ENCODE results near the gene HPSE2.
"Not testable (repeated sequence)": the region's sequence is repeated elsewhere in the genome, so short reads cannot be mapped to it uniquely, and the experiment has no call there.

The HPSE2 gene

DNA sequence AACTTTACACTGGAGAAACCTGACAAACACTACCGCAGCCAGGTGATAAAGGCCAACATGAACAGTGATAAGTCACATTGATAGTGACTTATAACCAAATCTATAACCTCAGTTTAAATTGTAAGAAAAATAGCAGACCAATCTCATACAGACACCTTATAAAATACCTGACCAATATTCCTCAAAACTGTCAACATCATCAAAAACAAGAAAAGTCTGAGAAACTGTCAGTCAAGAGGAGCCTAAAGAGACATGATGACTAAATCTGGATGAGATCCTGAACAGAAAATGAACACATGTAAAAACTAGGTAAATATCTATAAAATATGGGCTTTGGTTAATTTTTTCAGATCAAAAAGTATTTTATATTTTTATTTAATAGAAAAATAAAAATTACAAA, 233.3 kb downstream of the HPSE2 start:
- DNase-seq = no peak

DNA sequence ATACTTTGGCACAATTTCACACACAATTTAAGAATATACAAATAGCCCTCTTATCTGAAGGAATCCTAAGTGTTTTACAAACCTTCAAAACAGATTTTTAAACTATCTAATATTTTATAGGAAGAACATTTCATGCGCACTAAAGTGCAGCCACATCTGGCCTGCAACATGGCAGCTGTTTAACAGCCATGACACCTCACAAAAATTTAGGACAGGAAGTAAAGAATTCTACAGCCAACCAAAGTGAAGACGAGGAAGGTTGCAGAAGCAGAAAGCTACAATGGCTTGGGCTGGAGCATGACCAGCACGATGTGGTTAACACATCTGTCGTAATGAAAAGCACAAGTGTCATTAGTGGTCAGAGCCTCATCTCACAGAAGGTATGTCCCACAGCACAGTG, 238.1 kb downstream of the HPSE2 start:
- no peak for DNase-seq

DNA sequence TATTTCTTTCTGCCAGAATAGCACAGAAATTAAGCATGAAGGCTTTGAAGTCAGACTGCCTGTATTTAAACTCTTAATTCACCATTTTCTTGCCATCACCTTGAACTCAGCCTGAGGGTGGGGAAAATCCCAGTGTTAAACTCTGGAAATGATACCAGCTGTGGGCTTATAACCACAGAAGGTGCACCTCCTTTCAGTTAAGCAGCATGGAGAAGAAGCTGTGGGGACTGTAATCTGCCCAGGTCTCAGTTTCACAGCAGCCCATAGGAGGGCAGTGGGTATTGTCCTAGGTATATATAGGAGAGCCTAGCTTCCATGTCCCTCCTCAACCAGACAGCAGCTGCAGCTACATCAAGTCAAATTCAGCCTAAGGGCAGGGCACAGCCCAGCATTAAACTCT, 241.6 kb downstream of the HPSE2 start:
- no peak for DNase-seq

DNA sequence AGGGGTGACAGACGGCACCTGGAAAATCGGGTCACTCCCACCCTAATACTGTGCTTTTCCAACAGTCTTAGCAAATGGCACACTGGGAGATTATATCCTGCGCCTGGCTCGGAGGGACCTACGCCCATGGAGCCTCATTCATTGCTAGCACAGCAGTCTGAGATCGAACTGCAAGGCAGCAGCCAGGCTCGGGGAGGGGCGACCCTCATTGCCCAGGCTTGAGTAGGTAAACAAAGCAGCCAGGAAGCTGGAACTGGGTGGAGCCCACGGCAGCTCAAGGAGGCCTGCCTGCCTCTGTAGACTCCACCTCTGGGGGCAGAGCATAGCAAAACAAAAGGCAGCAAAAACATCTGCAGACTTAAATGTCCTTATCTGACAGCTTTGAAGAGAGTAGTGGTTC, 251.9 kb downstream of the HPSE2 start:
- not testable (repeated sequence) for DNase-seq

DNA sequence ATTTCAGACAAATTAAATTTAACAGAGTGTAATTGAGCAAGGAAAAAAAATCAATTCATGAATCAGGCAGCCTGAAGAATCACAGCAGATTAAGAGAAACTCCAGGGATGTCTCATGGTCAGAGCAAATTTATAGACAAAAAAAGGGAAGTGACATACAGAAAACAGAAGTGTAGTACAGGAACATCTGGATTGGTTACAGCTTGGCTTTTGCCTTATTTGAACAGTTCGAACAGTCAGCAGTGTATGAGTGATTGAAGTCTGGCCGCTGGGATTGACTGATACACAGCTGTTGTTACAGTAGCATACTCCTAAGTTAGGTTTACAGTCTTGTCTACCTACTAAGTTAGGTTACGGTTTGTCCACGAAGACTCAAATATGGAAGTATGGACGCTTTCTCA, 255.3 kb downstream of the HPSE2 start:
- DNase-seq = no peak

DNA sequence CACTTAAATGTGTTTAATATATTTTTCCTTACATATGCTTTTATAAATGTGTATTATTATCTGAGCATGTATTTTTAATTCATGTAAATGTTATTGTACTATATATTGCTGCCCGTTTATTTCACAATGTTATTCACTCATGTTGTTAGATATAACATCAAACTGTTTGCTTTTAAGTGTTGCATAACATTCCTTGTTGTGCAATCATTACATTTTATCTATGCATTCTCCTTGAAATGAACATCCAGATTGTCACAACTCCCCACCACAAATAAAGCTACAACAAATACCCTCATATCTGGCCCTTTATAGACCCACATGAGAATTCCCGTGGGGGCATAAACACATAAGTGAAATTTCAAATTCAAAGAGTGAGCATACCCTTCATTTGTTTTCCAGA, 264.2 kb downstream of the HPSE2 start:
- DNase-seq = no peak

DNA sequence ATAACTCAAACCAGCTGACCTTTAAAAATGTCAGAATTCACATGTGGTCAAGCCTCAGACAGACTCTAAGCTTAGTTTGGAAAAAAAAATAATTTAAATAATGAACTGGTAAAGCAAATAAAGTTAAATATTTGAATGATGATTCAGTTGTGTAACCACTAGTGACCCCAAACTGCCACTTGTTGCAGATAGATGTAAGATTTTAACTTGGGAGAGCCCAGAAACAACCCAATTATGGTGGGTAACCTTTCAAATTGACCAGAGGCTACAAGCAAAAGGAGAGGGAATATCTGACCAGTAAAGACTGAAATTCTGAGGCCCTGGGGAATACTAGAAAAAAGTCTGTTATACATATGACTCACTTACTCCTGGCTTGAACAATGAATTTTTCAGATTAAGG, 268.1 kb downstream of the HPSE2 start:
- DNase-seq = no peak

DNA sequence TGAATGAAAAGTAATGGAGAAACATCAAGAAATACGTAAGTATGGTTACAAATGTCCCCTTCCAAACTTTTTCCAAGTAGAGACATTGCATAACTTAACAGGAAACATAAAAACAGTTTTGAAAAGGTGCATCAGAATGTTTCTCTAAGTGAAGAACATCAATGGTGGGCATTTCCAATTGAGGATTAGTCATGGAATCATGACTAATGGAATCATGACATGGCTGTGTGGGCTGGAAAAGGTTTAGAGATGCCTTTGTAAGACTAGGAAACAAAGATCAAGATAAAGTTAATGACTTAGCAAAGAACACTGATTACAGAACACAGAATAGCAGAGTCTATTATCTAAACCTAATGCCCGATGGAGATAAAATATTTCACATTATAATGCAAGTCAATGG, 272.0 kb downstream of the HPSE2 start:
- DNase-seq = no peak

DNA sequence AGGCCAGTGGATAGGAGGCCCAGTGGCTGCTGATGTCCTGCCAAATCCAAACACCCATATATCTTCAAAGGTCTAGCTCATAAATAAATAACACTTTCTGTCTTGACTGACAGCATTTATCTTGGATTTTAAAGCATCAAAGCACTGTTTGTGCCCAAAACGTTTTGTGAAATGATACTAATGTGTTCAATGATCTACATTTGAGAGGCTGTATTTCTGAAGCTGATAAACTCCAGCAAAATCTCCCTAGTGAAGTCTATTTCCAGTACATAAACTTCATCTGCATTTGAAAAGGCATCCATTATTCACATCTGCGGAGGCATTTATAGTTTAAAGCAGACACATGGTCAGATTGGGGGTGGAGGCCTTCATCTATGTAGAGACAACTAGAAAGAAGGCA, 276.3 kb downstream of the HPSE2 start:
- DNase-seq = no peak

DNA sequence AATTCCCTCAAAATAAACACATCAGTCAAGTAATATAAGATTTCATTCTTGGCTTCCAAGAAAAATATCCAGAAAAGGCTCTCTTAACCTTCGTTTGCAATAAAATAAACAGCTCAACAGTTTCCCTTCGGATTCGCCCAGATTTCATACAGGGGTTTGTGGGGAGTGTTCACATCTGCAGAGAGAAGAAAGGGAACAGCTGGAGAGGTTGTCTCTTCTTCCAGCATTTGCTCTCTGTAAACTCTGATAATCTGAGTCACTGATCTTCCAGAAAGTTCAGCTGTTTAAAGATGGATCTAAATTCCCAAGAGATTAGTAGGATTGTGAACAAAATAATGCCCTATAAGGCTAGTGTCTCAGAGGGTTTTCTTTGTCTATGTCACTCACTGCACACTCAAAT, 277.9 kb downstream of the HPSE2 start:
- no peak for DNase-seq

DNA sequence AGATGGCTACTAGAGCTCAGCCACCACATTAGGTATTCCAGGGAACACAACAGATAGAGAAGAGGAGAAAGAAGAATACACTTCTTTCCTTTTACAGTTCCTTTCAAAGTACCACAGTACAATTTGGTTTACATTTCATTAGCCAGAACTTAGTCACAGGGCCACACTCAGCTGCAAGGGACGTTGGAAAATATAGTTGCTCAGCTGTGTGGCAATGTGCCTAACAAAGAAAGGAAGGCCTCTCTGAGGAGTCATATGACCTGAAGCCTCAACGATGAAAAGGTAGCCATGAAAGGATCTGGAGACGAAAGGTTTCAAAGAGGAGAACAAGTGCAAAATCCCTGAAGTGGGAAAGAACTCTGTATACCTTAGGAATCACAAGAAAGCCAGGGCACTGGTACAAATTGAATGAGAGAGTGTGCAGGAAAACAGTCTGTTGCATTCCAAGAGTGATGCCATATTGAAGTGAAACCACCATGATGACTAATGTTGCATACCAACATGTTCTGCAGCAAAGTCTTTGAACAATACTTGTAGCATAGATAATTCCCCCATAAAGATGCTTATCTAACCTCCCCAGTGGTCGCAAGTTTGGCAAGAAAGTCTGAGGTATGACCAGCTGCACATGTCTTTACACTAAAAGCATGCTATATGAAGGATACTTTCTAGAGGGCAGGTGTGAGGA, 278.9 kb downstream of the HPSE2 start:
- DNase-seq = no peak

DNA sequence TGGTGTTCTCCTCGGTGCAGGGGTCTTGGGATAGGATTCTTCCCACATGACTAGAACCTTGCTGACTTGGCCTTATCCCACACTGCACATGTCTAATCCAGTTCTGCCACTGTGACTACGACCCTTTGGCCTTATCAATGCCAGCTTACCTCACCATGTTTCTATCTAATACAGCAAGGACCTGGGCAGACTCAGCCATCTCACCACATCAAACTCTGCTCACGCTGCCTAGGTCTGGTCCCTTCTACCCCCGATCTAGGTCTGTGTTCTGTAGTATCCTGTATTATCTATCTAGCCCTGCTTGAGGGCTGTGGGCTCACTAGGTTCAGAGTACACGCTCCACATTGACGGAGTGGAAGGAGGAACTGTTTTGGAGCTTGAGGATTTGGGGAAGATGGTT, 282.4 kb downstream of the HPSE2 start:
- DNase-seq = no peak

DNA sequence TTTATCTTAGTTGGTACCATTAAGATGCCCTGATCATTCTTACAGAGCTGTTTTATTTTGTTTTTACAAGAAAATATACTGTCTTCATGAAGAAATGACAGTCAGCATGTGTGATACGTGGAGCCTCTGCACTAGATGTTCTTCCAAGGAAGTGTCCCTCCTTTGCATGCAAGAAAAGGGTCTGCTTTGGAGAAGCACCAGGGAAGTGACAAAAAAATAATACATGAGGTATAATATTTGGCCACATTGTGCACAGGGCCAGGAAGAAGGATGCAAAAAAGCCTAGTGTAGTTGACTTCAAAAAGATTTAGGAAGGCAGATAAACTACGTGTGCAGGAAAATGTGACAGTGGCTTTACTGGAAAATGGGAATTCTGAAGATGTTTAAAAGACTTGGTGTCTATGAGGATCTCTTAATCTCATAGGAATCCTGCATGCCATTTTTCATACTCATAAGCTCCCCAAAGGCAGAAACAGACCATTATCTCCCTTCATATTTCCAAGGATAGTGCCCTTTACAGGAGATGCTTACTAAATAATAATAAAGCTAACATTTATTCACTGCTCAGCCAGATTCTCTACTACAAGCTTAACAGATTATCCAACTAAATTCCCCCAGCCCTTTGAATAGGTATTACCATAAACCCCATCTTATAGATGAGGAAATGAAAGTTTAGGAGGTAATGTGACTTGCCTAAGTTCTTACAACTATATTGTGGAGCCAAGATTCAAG, 284.2 kb downstream of the HPSE2 start:
- no peak for DNase-seq

DNA sequence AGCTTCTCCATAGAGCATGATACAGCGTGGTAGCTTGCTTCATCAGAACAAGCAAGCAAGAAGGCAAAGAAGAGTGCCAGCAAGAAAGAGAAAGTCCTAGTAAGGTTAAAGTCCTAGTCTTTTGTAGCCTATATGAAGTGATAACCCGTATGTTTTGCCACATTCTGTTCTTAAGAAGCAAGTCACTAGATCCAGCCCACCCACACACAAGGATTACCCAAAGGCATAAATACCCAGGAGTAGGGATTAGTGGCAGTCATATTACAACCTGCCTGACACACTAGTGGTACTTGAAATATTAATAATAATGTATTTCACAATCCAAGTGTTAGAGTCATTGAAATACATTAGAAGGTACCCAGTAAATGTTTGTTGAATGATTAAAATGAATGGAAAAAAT, 285.5 kb downstream of the HPSE2 start:
- DNase-seq = no peak

DNA sequence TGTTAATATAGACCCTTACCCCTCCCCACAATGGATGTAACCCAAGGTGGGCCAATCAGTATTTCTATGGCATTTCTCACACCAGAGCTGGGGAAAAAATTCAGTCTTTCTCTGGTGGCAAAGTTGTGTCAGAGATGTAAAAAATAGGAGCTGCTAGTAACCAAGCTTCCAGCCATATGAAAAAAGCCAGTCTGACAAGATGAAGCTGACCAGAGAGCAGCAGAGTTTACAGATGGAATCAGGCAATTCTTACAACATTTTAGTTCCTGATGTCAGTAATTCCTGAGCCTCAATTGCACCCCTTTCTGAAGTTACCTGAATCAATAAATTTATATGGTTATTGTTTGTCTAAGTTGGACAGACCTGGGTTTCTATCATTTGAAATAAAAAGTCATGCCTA, 286.3 kb downstream of the HPSE2 start:
- no peak for DNase-seq

DNA sequence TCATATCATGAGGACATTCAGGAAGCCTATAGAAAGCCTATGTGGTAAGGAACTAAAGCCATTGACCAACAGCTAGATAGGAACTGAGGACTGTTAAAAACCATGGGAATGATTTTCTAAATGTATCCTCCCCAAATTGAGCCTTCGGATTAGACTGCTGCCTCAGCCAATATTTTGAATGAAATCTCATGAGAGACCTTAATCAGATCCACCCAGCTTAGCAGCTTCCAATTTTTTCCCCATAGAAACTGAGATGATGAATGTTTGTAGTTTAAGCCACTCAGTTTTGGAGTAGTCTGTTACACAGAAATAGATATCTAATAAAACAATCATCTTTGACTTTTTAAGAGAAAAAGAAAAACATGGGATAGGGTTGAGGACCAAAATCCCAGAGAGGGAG, 292.0 kb downstream of the HPSE2 start:
- no peak for DNase-seq

DNA sequence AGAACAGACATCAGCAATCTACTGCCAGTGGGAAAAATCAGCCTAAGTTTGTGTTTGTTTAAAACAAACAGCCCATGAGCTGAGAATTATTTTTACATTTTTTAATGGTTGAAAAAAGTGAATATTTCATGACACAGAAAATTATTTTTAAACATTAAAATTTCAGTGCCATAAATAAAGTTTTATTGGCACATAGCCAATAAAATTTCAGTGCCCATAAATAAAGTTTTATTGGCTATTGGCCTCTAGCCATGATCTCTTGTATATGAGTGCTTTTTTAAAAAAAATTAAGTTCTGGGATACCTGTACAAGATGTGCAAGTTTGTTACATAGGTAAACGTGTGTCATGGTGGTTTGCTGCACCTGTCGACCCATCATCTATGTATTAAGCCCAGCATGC, 305.9 kb downstream of the HPSE2 start:
- no peak for DNase-seq

DNA sequence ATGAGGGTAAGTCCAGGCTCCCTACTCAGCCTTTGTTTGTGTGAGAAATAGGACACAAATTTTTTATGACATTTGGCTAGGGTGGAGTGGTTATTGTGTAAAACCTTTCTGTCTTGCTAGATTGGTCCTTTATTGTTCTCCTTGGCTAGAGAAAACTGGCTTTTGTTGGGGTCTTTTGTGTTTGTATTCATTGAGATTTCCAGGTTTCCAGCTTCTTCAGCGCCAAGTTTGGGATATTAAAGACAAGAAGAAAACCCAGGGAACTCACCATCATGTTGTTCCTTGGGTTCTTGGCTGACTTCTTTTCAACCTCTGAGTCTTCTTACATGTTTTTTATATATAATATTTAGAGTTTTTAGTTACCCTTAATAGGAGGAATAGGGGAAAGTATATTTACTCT, 310.0 kb downstream of the HPSE2 start:
- DNase-seq = no peak

DNA sequence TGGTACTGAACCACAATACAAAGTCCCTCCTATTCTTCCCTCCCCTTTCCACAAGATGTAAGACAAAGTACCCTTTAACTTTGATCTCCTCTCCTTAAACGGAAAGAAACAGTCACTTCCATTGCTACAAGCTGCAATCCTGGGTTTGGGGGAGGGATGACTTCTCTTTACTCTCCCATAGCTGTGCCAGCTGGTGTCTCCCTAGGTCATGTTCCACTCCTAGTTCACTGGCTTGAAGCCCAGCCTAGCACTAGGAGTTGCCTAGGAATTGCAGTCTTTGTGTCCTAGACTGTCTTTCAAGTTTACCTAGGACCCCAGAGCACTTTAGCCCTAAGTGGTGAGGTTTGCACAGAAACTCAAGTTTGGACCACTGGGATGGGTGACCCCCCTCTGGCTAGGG, 311.1 kb downstream of the HPSE2 start:
- DNase-seq = no peak

DNA sequence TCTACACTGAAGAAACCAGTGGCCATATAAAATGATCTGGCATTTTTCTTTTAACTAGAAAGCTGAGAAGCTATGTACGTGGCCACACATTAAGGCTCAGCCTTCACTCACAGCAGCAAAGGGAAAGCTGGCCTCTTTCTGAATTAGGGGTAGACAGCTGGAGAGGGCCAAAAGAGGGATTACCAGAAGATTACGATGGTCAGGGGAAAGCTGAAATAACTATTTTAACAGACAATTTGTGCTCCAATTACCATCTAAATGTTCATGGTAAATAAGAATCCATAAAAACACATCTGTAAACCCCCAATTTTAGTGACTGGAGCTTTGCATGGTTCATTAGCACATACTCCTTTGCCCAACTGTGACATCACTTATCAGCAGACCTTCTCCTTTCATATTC, 314.3 kb downstream of the HPSE2 start:
- DNase-seq = no peak

DNA sequence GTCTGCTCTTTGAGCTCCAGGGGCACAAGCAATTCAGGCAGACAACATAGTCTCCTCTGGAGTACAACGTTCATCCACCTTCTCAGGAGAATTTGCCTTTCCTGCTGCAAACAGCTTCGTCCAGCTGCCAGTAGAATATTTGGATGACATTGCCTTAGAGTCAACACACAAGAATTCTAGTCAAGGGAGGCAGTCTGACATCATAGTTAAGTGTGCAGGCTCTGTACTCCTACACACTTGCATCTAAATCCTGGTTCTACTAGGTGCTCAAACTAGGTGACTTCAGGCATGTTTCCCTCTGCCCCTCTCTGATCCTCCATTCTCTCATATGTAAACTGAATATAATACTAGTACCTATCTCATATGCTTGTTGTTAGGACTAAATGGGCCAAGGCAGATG, 314.8 kb downstream of the HPSE2 start:
- DNase-seq = no peak

DNA sequence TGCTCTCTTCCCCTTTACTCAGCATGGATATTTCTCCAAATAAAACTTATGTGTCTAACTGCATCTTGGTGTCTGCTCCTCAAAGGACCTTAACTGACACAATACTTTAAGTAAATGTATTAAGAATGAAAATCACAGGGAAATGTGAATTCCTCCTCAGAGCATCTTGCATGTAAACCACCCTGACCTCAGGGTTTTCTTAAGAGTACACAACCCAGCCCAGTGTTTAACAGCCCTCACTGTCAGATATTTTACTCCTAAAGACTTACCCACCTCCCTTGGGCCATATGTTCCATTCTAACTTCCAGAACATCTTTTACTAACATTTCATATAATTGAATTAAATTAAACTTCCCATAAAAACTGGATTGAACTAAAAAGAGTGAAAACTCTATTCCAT, 315.3 kb downstream of the HPSE2 start:
- no peak for DNase-seq

DNA sequence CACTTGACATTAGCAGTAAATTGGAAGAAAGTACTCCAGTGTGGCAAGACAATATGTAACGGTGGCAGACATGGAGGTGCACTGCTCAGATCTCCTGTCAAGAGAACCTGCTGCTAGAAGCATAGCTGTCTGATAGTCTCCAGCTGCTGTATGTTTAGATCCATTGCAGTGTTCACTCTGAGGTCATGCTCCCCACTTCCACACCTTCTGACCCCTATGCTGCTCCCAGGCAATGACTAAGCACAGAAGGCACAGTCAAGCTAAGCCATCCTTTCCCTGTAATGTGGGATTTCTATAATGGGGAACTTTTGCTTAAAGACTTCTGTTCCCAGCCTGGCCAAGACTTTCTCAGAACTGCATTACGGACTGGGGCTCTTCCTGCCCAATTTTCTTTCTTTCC, 315.8 kb downstream of the HPSE2 start:
- no peak for DNase-seq

DNA sequence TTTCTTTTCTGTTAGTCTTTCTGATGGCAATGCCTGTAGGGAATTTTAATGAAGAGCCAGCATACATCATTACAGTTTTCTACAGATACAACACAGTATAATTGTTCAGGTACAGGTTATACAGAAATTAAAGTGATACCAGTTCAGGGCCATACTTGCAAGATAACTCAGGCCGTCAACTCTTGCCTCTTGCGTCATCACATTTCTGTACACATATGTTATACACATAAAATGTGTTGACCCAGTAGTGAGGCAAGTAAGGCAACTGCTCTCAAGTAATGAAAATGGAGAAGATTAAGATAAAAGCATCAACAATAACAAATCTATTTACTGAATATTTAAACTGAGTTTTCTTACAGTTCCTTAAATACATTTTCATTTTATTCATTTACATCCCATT, 317.8 kb downstream of the HPSE2 start:
- DNase-seq = no peak

DNA sequence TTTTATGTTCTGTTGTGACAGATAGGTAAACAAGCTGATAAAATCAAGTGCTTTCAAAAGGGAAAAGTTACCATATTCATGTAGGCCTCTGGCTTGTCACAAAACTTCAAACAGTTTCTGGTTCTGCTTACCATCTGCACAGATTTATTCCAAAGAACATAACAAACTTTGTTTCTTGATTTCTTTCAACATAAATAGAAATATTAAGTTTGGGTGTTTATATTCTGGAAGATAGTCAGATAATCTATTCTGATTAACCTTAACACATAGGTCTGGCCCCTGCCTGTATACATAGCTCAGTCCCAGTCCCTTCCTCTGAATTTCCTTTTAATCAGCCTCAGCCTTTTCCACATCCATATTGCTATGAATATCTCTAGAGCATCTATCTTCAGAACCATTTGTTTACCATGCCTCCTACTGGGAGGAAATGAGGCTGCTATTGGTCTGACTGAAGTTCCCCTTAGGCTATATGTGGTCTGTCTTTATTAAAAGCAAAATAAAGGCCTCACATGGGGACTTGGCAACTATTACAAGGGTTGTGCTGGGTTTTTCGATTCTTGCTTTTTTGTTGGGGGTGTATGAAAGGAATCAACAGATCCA, 319.0 kb downstream of the HPSE2 start:
- DNase-seq = no peak

Data from cerebellar nuclear complex (tissue), 1 donor.